CD4-positive, alpha-beta T cell (primary cell): ENCODE measurements around the gene SLC25A6. TPM values are rescaled to one million over a fixed set of nuclear protein-coding genes. Genes with fewer than 3 reads are reported as not detected.

Experiments
- ATAC-seq: fragments of 200-7000 bp; cut with Tn5 transposase; one replicate; pipeline ENCODE4 v1.10.0; 2022; ENCODE audit warnings: mild to moderate bottlenecking; ENCODE audit not compliant: poor library complexity
- CTCF ChIA-PET: fragments of 350-600 bp; sonication (Branson Sonifier 250); formaldehyde crosslinking; loops from one replicate; lab custom pipeline; 2021; ENCODE audit warnings: antibody characterized with exemption, inconsistent platforms; lab: Charles Lee
- POLR2A ChIA-PET: fragments of 350-600 bp; sonication (Branson Sonifier 250); formaldehyde crosslinking; loops from one replicate; lab custom pipeline; 2021; ENCODE audit warnings: antibody characterized with exemption, inconsistent platforms; lab: Charles Lee
- DNase-seq, 14 experiments: peaks; one replicate each; pipeline ENCODE4 v3.0.0-alpha.2; 2013 to 2020; ENCODE audit warnings: mixed read lengths in 2 of 14
- H3K27ac ChIP-seq, 2 donors: one replicate each; pipeline versions ENCODE4 v1.5.1 to v1.7.0; 2013; ENCODE audit warnings: low read length in 2 of 2, low read depth in 1 of 2, mild to moderate bottlenecking in 1 of 2
- H3K27me3 ChIP-seq, 2 experiments: 1 replicate in 1 of 2; 2 replicates in 1 of 2; pipeline versions ENCODE4 v1.6.1 to v1.7.0; 2013; ENCODE audit warnings: low read length in 2 of 2, control low read depth in 1 of 2, mild to moderate bottlenecking in 1 of 2, moderate library complexity in 1 of 2; ENCODE audit not compliant: insufficient read depth in 2 of 2, control insufficient read depth in 1 of 2
- H3K36me3 ChIP-seq: one replicate; pipeline ENCODE4 v1.6.1; 2013; ENCODE audit warnings: low read length, control low read depth; ENCODE audit not compliant: insufficient read depth
- H3K4me1 ChIP-seq: one replicate; pipeline ENCODE4 v1.6.1; 2013; ENCODE audit warnings: low read length, control low read depth; ENCODE audit not compliant: insufficient read depth
- H3K4me3 ChIP-seq: one replicate; pipeline ENCODE4 v1.5.1; 2013; ENCODE audit warnings: mild to moderate bottlenecking, low read length, moderate library complexity
- H3K9me3 ChIP-seq, 2 experiments: 1 replicate in 1 of 2; 2 replicates in 1 of 2; pipeline versions ENCODE4 v1.6.1 to v1.7.0; 2013; ENCODE audit warnings: low read length in 2 of 2, mild to moderate bottlenecking in 2 of 2, control low read depth in 1 of 2, moderate library complexity in 1 of 2; ENCODE audit not compliant: control insufficient read depth in 1 of 2, insufficient read depth in 1 of 2
- H3K27ac Mint-ChIP-seq: one replicate; pipeline ENCODE4 v1.8.0; 2020; ENCODE audit warnings: mixed read lengths
- H3K27me3 Mint-ChIP-seq: one replicate; pipeline ENCODE4 v1.8.0; 2021; ENCODE audit warnings: mixed read lengths
- H3K36me3 Mint-ChIP-seq: one replicate; pipeline ENCODE4 v1.8.0; 2021; ENCODE audit warnings: low read depth, mixed read lengths
- H3K4me1 Mint-ChIP-seq: one replicate; pipeline ENCODE4 v1.8.0; 2021; ENCODE audit warnings: low read depth, mixed read lengths
- H3K4me3 Mint-ChIP-seq: one replicate; pipeline ENCODE4 v1.8.0; 2020; ENCODE audit warnings: mild to moderate bottlenecking, mixed read lengths
- H3K9me3 Mint-ChIP-seq: one replicate; pipeline ENCODE4 v1.8.0; 2020; ENCODE audit warnings: mixed read lengths
- intact Hi-C, 2 experiments: fragments of 100-400 bp; cut with DNase I in 1 of 2; cut with micrococcal nuclease in 1 of 2; formaldehyde crosslinking; loops; one replicate each; pipeline versions ENCODE4 v1.15.1 to v1.9.0; 2023 to 2025; cut with DNase I, micrococcal nuclease
- total RNA-seq, 174 experiments: library from RNA in 2 of 174; stranded (reverse) in 2 of 174; gene quantifications; one replicate each; pipeline ENCODE4 v1.2.3 and lab custom pipeline; 2021 to 2026
- TF ChIP-seq, protein P1 (sequence below): fragments of 200-600 bp; IDR thresholded peaks from one replicate; pipeline ENCODE4 v1.8.0; 2022; ENCODE audit warnings: antibody characterized with exemption, mild to moderate bottlenecking

Gene SLC25A6
- total RNA-seq, 2 experiments from 2014 or later: 338 to 340 TPM

DNA sequence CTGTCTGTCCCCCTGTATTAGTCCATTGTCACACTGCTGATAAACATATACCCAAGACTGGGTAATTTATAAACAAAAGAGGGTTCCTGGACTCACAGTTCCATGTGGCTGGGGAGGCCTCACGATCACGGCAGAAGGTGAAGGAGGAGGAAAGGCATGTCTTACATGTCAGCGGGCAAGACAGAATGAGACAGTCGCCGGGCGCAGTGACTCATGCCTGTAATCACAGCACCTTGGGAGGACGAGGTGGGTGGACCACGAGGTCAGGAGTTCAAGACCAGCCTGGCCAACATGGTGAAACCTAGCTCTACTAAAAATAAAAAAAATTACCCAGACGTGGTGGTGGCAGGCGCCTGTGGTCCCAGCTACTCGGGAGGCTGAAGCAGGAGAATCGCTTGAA is 30.6 kb downstream of the SLC25A6 start:
- ChIA-PET POLR2A (no interaction called here), CTCF (no interaction called here)
- peaks cover 8% of the 10 kb centered on the region for H3K36me3 ChIP-seq
- no peaks in the 10 kb centered on the region for H3K27me3 ChIP-seq
- ATAC-seq: no peak
- H3K4me3 ChIP-seq: no peak overlapping the region
- Mint-ChIP-seq H3K36me3 (peaks cover 49% of the 10 kb centered on the region), H3K9me3 (no peaks in the 10 kb centered on the region), H3K4me3 (no peak overlapping the region), H3K4me1 (no peaks in the 10 kb centered on the region), H3K27me3 (no peaks in the 10 kb centered on the region), H3K27ac (no peak overlapping the region)
- no peak overlapping the region for H3K27ac ChIP-seq
- H3K4me1 ChIP-seq: no peaks in the 10 kb centered on the region
- H3K9me3 ChIP-seq: peaks cover 4 to 15% of the 10 kb centered on the region in 2 experiments
- TF ChIP-seq, protein P1, sequence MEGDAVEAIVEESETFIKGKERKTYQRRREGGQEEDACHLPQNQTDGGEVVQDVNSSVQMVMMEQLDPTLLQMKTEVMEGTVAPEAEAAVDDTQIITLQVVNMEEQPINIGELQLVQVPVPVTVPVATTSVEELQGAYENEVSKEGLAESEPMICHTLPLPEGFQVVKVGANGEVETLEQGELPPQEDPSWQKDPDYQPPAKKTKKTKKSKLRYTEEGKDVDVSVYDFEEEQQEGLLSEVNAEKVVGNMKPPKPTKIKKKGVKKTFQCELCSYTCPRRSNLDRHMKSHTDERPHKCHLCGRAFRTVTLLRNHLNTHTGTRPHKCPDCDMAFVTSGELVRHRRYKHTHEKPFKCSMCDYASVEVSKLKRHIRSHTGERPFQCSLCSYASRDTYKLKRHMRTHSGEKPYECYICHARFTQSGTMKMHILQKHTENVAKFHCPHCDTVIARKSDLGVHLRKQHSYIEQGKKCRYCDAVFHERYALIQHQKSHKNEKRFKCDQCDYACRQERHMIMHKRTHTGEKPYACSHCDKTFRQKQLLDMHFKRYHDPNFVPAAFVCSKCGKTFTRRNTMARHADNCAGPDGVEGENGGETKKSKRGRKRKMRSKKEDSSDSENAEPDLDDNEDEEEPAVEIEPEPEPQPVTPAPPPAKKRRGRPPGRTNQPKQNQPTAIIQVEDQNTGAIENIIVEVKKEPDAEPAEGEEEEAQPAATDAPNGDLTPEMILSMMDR: no peak
- no peak for DNase-seq
- intact Hi-C loops: no loop called here

- DNase-seq (no peak), ATAC-seq (no peak)
- H3K4me3 Mint-ChIP-seq: no peak overlapping the region
- TF ChIP-seq, protein P1: no peak
- Histone ChIP-seq H3K27me3 (no peaks in the 10 kb centered on the region), H3K4me3 (no peak overlapping the region), H3K4me1 (peaks cover 4% of the 10 kb centered on the region), H3K9me3 (peaks cover 4 to 15% of the 10 kb centered on the region in 2 experiments), H3K36me3 (peaks cover 8% of the 10 kb centered on the region), H3K27ac (no peak overlapping the region)
- ChIA-PET CTCF (no interaction called here), POLR2A (no interaction called here)
- H3K4me1 Mint-ChIP-seq: no peaks in the 10 kb centered on the region
- no peak overlapping the region for H3K27ac Mint-ChIP-seq
- no peaks in the 10 kb centered on the region for H3K9me3 Mint-ChIP-seq
- H3K27me3 Mint-ChIP-seq: no peaks in the 10 kb centered on the region
- intact Hi-C loops: no loop called here
- peaks cover 54% of the 10 kb centered on the region for H3K36me3 Mint-ChIP-seq
Measured at GRCh38 chrX:1360171-1360570, 31.7 kb downstream of the SLC25A6 start.

DNA sequence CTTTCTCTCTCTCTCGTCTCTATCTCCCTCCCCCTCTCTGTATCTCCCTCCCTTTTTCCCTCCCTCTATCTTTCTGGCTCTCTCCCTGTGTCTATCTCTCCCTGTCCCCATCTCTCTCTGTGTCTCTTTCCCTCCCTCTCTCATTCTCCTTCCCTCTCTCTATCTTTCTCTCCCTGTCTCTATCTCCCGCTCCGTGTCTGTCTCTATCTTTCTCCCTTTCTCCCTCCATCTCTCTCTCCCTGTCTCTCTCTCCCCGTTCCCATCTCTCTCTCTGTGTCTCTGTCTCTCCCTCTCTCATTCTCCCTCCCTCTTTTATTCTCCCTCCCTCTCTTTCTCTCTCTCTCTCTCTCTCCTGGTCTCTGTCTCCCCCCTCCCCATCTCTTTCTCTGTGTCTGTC is 32.4 kb downstream of the SLC25A6 start:
- Mint-ChIP-seq H3K4me3 (no peak overlapping the region), H3K27me3 (no peaks in the 10 kb centered on the region), H3K4me1 (no peaks in the 10 kb centered on the region), H3K36me3 (peaks cover 49% of the 10 kb centered on the region), H3K27ac (no peak overlapping the region), H3K9me3 (no peaks in the 10 kb centered on the region)
- POLR2A ChIA-PET: no interaction called here
- intact Hi-C loops: no loop called here
- DNase-seq: no peak
- CTCF ChIA-PET: no interaction called here
- Histone ChIP-seq H3K4me1 (peaks cover 4% of the 10 kb centered on the region), H3K27me3 (no peaks in the 10 kb centered on the region), H3K9me3 (peaks cover 4 to 15% of the 10 kb centered on the region in 2 experiments), H3K4me3 (no peak overlapping the region), H3K36me3 (peaks cover 6% of the 10 kb centered on the region), H3K27ac (no peak overlapping the region)
- TF ChIP-seq, protein P1: no peak
- no peak for ATAC-seq
